Fibroblast of skin of abdomen (primary cell): ENCODE measurements around the gene NID2.

Experiments
- DNase-seq: peaks from one replicate; pipeline ENCODE4 v3.0.0-alpha.2; 2013

NID2 gene

DNA sequence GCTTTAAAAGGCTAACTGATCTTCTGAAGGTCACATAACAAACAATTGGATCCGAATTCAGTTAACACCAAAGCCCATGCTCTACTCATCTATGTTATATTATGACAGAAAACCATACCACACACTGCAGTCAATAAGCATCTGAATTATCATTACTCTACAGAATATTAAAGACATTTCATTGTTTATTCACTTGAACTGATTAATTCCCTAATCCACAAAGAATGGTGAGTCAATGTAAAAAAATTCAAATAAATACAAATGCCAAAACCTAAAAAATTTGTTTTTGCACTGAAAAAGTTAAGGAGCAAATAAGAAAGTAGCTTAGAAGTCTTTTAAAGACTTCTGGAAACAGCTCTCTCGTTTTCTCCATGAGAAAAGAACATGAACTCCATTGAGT, 13.7 kb downstream of the NID2 start:
- DNase-seq = peak; percentile 49

DNA sequence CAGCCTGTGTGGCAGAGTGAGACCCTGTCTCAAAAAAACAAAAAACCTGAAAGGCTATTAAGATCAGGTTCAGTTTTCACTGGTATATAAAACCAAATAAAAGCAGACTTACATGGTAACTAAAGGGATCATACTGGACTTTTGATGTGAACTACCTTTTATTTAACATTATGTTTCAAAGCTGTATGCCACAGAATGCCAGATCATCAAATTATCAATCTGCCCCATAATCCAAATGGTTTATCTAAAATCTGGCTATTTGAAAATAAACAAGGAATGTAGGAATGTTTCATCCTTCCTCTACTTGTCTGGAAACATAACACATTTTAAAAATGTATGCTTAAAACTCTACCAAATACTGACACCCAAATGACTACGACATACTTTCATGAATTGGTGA, 14.2 kb downstream of the NID2 start:
- DNase-seq = no peak

DNA sequence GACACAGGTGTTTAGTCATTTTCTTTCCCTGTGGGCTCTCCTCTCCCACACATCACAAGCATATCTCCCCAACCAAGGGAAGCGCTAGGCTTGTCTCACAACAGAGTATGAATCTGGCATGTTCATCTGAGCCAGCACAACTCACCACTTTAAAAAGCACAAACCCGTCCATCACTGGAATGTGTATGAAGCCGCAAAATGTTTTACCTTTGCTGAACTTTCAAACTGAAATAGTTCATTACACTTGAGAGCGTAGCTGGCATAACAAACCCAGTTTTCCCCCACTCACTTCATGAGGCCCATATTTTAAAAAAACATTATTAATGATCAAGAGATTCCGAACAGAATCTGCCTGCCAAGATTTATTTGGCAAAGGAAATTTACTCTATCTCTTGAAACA, 15.8 kb downstream of the NID2 start:
- DNase-seq = peak; percentile 63

DNA sequence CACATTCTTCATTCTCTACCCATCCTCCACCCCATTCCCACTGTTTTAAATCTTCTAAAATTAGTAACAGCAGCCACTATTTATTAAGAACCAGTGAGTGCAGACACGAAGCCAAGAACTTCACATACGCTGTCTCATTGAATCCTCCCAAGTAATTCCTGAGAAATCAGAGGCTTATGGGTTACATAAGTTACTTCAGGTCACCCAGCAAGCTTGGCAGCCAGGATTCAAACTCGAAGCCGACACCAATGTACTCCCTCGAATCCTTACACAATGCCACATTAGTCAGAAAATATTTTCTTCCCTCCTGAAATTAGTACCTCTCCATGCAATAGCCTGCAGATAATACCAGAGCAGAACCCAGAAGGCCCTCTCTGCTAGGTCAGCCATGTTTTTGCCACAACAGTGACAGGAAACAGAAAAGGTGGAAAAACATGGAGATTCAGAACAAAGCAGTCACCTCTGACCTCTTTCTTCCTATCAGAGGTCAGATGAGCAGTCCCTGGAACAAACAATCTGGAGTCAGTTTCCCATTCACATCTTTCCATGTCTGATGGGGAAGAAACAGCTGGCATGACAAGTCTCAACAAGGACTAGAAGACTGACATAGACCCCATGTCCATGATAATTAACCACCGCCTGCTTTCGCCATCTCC, 16.4 kb downstream of the NID2 start:
- DNase-seq = peak; percentile 93

DNA sequence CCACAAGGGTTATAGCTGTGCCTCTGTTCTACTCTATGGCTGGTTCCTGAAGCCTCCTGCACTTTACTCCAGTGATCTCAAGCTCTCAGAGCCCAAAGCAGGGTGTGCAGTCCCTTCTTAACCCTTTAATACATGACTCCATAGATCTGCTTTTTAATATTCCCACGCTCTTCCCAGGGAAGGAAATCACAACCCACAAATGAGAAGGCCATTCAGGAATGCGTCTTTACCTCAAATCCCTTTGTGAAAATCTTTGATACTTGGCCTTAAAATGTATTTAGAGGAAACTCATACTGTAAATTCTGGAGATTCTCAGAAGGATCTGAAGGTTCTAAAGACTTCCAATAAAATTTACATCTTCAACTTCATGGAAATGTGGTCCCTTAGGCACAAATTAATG, 17.0 kb downstream of the NID2 start:
- peak; percentile 86 for DNase-seq

DNA sequence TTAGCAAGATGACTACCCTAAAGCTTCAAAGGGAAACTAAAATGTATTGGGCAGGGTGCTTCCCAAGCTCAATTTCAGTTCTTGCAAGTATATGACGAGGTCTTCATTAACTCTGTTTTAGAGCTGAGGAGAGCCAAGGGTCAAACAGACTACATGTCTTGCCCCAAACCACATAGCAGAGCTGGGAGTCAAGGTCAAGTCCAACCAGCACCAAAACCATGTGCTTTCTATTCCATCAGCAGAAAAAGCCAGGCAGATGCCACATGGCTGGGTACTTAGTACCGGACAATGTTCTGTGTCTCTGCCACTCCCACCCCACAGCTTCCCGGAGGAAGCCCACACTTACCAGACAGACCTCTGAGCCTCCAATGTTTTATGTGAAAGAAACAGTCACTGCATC, 17.6 kb downstream of the NID2 start:
- DNase-seq = no peak

DNA sequence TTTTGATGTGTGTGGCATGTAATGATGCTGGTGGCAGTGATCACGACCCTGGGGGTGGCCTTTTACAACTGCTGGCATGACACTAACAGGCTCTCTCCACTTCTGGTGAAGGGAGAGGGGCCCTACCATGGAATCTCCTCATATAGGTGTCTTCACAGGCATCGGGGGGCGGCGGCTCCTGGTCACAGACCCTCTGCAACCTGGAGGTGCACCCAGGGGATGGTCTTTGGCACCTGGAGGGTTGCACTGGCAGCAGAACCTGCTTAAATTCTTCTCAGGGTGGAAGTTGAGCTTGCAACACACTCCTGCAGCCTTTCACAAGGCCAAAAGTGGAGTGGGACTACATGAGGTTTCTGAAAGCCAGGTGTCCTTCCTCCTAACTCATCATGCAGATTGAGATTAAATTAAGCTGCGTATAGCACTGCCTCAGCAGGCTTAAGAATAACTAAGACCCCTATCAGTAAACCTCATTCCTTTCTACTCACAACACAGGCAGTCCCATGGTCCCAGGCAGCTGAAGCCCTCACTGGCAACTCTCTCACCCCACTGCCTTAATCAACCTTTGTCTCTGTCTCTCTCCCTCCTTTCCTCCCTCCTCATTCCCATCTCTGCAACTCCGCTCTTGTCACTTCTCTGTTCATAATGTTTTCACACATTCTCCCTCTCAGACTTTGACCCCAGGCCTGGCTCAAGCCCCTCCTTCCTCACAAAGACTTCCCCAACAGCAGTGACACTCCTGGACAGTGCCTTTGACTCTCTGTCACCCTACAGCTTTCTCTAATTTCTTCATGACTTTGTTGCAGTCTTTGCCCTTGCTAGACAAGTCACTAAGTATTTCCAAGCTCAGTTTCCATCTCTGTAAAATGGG, 18.9 kb downstream of the NID2 start:
- DNase-seq = no peak

DNA sequence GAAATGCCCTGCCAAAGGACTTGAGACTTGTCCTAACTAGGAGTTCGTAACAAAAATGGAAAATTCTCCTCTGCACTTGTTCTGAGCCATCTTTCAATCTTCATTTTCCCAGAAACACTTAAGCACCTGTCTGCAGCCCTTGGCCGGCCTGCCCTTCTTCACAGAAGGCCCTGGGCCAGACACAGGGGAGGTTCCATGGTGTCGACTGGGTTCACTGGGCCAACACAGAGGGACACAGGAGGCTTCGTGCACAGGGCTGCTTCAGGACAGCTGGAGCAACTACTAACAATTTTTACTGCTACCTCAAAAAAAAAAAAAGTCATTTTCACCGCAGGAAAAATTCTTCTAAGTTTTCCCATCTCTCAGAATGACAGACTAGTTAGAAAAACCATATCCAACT, 19.6 kb downstream of the NID2 start:
- no peak for DNase-seq

DNA sequence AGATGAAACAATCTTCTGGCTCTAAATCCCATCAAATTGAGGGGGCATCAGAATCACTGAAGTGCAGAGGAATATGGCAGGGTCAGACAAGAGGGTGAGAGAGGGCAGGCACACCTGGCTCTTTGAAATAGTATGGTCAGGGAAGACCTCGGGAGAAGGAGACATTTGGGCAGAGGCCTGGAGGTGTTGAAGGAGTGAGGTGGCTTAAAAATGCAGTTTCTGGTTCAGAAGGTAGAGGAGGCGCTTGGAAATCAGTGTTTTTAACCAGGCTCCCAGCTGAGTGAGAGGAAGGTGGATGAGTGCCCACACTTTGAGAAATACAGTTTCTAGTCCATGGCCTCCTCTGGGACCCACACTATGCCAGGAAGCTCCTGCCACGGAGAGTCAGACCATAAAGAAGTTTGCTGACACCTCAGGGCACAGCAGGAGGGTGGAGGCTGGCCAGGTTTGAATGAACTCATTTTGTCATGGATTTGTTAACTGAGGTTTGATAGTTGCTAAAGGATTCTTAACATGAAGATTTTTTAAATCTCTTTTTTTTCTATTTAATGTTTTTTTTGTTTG, 20.1 kb downstream of the NID2 start:
- DNase-seq = no peak

DNA sequence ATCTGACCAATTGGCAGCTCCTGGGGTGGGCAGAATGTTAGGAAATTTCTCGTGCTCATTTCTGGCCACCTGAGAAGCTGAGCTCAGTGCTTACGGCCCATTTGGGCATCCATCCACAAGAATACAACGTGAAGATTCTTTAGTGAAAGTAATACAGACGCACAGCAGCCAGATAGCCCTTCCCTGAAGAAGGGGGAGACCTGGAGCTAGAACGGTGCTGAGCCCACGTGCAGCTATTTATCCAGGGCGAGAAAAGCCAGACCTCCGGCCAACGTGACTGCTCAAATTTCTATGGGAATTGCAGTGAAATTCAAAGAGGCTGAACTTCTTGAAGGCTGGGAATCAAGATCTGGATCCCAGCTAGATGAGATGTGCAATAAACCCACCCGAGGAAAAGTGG, 20.7 kb downstream of the NID2 start:
- DNase-seq = no peak

DNA sequence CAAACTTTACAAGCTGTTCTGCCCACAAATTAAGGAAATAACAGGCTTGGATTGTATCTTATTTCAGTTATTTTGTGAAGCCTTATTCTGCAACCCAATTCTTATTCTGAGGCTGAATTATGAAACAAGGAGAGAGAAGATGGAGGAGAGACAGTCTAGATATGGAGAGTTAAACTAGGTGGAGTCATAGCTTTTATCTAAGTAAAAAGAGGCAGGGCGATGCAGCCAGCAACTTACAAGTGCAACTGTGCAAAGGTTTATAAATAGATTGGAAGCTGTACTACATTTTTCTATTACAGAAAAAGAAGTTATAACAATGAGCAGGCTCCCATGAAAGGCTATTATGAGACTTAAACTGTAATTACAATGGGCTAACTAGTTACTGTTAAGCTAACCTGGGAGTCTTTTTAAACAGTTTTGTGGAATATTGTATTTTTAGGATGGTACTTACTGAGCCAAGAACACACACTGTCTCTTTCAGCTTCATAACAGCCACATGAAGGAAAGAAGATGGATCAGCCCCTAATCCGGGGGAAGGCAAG, 22.4 kb downstream of the NID2 start:
- DNase-seq = no peak

DNA sequence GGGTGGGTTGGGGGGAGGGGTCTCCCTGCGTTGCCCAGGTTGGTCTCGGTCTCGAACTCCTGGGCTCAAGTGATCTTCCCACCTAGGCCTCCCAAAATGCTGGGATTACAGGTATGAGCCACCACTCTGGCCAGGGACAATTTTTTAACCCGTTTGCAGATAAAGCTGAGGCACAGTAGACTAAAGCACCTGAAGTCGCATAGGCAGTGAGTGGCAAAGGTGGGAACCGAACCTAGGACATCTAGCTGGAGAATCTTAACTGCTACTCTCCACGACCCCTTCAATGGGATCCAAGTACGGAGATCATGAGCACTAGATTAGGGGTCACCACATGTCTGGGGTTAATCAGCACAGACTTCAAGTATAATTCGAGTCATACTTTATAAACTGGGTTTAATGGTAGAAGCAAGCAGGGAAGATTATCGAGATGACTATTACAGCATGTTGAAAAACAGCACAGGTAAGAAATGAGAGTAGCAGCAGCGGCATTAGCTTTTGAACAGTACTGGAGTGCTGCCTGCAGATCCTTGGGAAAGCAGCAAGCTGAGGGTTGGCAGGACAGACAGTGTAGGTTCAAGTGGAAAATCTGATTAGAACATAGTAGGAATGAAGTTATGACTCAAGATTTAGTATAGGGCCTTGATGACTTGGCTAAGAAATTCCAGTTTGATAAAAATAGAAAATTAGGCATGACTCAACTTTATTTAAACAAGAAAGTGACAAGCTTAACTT, 23.9 kb downstream of the NID2 start:
- peak; percentile 87 for DNase-seq

DNA sequence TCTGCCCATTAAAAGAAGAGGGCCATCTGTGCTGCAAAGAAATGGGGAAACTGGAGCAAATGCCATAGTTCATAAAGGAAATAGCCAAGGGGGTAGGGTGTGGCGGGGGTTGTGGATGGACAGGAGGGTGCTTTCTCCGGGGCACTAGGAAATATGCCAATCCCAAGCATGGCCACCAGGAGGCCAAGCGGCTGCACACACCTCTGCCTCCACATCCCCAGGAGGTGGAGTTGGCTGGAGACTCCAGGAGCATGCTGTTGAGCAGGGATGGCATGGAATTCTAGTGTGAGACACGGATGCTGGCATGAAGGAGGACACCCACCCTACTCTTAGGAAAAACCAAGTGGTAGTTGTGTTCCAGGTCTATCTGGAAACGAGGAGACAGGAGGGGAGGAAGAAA, 25.2 kb downstream of the NID2 start:
- peak; percentile 35 for DNase-seq

DNA sequence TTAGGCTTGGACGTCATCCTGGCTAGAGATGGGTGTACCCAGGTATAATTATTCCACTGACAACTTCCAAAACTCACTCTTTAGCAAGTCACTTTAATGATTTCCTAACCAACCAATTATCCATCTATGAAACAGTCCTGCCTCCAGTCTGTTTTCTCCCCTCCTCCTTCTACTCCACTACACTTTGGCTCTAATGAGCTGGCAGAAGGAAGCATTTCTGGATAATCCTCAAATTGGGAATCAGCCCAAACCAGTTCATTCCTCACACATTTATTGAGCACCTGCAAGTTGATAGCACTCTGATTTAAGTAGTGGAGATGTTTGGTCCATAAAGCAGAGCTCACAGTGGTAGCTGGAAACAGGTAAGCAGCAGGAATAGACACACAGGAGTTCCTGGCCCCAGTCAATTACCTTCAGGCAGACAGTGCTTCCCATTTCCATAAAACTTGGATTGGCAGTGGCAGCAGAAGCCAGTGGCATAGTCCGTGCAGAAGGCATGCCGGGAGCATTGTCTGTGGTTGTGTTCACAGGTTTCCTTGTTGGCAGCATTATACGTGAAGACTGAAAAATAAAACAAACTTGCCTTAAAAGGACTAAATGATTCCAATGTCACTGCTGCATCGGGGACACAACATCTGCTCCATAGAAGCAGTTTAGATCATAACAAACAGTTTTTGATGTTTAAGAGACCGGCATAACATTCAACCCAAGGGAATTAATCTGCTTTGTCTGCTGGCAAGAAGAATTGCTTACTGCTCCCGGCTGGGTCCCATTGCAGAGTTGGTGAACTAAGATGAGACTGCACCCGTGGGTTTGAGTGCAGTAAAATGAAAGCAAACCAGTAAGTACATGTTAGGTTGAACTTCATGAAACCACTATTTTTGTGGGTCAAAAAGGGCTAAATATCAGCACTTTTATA, 26.2 kb downstream of the NID2 start:
- DNase-seq = no peak

DNA sequence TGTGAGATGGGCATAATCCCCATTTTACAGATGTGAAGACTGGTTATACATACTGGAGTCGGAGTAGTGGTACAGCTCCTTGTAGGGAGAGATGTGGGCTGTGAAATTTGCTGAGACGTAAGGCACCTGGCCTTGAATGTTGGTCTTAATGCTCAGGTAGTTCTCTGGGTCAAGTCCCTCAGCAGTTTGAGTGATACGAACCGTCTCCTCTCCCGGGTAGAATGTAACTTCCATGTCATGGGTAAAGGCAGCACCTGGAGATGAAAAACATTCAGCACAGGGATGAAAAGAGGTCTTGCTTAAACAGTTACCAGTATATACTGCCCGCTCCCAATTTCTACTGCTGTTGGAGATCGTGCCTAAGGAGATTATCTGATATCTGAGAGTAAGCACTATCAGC, 28.3 kb downstream of the NID2 start:
- DNase-seq = no peak

DNA sequence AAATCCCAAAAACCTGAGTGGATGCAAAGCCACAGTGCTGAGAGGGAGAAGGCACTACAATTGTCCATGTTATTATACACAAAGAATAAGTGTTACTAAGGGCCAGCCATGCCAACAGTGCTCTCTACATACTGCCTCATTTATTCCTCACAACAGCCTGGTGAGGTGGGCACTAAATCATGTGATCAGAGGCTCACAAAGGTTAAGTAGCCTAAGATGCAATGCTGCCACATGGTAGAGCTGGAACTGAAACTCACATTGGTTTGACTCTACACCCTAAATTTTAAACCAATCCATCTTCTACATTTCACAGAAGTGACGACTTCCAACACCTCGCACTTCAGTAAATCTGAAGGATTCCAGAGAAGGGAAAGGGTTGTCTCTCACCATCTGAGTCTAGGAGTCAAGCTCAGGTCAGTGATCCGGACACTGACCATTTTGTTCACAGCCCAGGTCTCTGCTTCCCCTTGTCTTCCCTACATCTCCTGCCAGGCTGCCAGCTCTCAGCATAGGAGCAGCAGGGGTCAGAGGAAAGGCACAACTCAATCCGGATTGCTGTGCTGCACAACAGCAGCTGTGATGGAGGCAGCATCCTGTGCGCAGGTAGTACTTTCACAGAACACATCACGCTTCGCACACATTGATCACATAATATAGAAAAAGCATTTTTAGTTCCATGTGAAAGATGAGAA, 29.6 kb downstream of the NID2 start:
- no peak for DNase-seq

DNA sequence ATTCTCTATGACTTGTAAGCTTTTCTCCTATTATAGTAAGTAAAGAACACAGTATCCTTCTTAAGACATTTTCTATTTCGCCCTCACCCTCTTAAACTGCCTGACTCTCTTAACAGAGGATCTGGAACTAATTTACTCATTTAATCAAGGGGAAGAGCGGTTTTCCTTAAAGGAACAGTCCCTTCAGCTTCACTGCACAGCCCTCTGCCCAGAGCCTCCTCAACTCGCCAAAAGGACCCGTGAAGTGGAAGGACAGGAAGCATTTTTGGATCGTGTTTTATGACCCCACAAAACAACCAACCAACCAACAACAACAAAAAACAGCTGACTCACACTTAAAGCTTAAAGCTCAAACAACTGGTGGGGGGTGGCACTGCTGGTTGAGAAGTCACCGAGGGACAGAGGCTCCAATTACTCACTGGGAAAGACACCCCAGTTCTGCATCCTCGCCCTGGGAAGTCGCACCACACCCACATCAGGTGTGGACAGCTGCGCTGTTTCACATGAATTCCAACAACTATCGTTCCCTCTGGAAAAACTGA, 35.7 kb downstream of the NID2 start:
- peak; percentile 81 for DNase-seq

DNA sequence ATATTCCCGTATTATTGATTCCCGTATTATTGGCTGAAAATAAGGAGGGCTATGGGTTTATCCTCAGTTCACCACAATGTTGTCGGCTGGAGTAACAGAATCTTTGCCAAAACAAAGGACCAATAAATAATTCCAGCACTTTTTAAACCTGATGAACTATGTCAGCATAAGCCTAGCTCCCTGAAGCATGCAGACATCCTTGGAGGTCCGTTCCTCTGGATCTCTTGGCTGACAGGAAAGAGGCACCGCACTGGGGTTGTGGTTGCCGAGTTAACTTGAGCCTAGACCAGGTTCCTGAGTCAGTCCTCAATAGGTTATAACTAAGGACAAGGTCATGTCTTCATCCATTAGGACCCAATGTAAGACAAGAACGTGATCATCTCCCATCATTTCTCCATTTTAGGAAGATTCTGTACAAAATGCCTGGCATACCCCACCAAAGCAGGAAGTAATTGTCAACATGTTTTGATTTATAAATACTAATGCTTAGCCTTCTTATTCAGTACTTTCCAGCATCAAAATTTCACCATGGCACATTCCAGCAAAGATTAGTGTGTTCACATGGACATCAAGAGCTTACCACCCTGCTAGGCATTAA, 36.6 kb downstream of the NID2 start:
- peak; percentile 86 for DNase-seq

DNA sequence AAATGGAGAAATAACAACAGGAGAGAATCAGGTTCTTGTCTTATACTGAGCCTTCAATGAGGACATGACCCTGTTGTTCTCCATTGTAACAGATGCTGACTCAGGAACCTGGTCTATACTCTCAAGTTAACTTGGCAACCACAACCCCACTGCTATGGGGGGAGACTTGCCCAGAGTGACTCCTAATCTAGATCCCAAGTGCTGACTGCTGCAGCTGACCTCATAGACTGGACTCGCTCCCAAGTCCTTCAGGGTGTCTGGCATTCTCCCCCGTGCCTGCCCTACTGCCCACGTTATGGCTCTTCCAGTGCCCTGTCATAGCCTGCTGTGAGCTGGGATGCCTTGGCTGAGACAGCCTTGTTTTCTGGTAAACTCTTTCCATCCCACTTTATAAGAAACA, 37.1 kb downstream of the NID2 start:
- peak; percentile 86 for DNase-seq

DNA sequence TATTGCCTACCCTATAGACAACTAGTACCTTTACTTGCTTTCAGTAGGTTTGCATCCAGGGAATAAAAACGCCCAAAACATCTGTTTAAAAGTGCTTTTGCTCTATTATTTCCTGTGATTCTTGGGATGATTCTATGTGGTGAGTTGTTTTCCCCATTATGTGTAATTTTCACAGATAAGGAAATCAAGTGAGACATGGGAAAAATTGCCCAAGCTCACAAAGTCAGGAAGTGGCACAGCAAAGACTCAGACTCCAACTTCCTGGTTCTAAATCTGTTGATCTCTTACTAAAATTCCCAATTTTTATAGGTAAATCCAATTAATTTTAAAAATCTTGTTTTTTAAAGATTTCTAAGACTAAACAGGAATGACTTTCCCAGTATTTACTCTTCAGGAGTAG, 39.0 kb downstream of the NID2 start:
- DNase-seq = no peak

DNA sequence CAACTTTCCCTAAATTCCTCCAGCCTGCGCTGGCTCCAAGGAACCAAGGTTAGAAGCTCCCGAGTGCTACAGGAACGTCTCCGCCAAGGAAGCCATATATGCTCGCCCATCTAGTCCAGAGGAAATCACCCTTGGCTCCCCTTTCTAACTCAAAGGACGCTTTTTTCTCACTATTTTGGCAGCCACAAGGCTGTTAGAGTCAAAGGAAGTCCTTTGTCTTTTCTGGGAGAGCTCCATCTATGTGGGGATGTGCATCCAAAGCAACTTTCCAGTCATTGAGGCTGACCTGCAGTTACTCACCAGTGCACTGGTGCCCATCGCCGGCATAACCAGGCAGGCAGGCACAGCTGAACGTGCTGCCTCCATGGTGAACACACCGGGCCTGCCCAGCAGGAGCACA, 42.0 kb downstream of the NID2 start:
- DNase-seq = no peak
